Left lung (tissue), 10 donors: ENCODE measurements around the gene MSI1. TPM values are rescaled to one million over a fixed set of nuclear protein-coding genes. Genes with fewer than 3 reads are reported as not detected.

Experiments
- ATAC-seq: fragments of 200-7000 bp; cut with Tn5 transposase; one replicate; pipeline ENCODE4 v1.9.1; 2020; ENCODE audit warnings: moderate library complexity
- DNase-seq, 4 donors: peaks; one replicate each; pipeline ENCODE4 v3.0.0-alpha.2; 2013 to 2020
- H3K27ac ChIP-seq, 2 donors: fragments of 200-600 bp; sonication (generic) in 1 of 2; one replicate each; pipeline versions ENCODE4 v1.5.0 to v1.8.0; 2020 to 2021
- H3K27me3 ChIP-seq, 2 donors: fragments of 200-600 bp; sonication (generic) in 1 of 2; one replicate each; pipeline versions ENCODE4 v1.5.0 to v1.8.0; 2020 to 2021
- H3K36me3 ChIP-seq, 2 donors: fragments of 200-600 bp; sonication (generic) in 1 of 2; one replicate each; pipeline versions ENCODE4 v1.5.0 to v1.8.0; 2020 to 2021
- H3K4me1 ChIP-seq, 2 donors: fragments of 200-600 bp; one replicate each; pipeline ENCODE4 v1.8.0; 2021
- H3K4me3 ChIP-seq, 2 donors: fragments of 200-600 bp; sonication (generic) in 1 of 2; one replicate each; pipeline versions ENCODE4 v1.5.0 to v1.8.0; 2020 to 2021; ENCODE audit warnings: mild to moderate bottlenecking in 1 of 2
- H3K9me3 ChIP-seq, 2 donors: fragments of 200-600 bp; sonication (generic) in 1 of 2; one replicate each; pipeline versions ENCODE4 v1.5.0 to v1.8.0; 2020 to 2021
- intact Hi-C, 2 donors: fragments of 100-400 bp; cut with DNase I; formaldehyde crosslinking; loops; one replicate each; pipeline versions ENCODE4 v1.11.2 to v1.14.2; 2022
- polyA plus RNA-seq, 6 donors: library from polyadenylated mRNA; unstranded; fragments of 120-200 nt; gene quantifications; one replicate each; pipeline ENCODE4 v1.2.1, GENCODE V29; 2013; ENCODE audit not compliant: insufficient read length in 6 of 6
- total RNA-seq, 2 donors: library from RNA; stranded (reverse); fragmentation: NEBNext Ultra II Directional; extraction: Animal tissue kit (Norgen Biotek cat#: 25700); gene quantifications; one replicate each; pipeline ENCODE4 v1.2.1, GENCODE V29; 2021
- TF ChIP-seq, protein P1 (sequence below), 2 donors: fragments of 200-600 bp; sonication (generic) in 1 of 2; IDR thresholded peaks; one replicate each; pipeline versions ENCODE4 v1.5.0 to v1.8.0; 2021; ENCODE audit warnings: antibody characterized with exemption in 2 of 2
- donor health status: DM: no; HTN: yes; CAD: no.
- donor health status: DM: no; HTN: no; CAD: no.

MSI1 gene
- total and polyA plus RNA-seq, 8 donors, result 0.60 to 19.3 (median 16.5) TPM

DNA sequence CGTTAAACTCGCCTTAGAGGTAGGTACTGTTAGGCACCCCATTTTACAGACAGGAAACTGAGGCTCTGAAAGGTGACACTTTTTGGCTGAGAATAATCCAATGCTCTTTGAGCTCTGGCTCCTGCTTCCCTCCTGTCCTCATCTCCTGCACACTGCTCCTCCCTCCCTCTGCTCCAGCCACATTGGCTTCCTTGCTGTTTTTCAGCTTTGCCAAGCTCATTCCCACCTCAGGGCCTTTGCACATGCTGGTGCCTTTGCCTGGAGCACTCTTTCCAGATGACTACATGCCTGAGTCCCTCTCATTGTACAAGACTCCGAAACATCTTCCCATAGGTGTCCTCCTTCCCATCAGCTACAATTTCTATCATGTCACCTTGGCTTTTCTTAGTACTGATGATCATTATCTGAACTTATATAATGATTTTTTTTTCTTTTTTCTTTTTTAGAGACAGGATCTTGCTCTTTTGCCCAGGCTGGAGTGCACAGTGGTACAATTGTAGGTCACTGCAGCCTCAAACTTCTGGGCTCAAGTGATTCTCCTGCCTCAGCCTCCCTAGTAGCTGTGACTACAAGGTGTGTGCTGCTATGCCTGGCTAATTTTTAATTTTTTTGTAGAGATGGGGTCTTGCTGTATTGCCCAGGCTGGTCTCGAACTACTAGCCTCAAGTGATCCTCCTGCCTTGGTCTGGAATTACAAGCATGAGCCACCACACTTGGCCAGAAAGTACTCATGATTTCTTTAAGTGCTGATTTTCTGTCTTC, 15.2 kb downstream of the MSI1 start:
- ATAC-seq (no peak), DNase-seq (no peak)
- Histone ChIP-seq H3K4me3 (no peak overlapping the region), H3K27ac (no peak overlapping the region), H3K4me1 (no peaks in the 10 kb centered on the region), H3K36me3 (no peaks in the 10 kb centered on the region), H3K27me3 (peaks cover 0 to 11% of the 10 kb centered on the region in 2 donors), H3K9me3 (no peaks in the 10 kb centered on the region)
- intact Hi-C loops, result loop anchor here in 1 of 2 donors (10.0 kb wide), 1 partner anchor 81 kb away; the partner anchor contains the start of gene COX6A1
- TF ChIP-seq, protein P1, sequence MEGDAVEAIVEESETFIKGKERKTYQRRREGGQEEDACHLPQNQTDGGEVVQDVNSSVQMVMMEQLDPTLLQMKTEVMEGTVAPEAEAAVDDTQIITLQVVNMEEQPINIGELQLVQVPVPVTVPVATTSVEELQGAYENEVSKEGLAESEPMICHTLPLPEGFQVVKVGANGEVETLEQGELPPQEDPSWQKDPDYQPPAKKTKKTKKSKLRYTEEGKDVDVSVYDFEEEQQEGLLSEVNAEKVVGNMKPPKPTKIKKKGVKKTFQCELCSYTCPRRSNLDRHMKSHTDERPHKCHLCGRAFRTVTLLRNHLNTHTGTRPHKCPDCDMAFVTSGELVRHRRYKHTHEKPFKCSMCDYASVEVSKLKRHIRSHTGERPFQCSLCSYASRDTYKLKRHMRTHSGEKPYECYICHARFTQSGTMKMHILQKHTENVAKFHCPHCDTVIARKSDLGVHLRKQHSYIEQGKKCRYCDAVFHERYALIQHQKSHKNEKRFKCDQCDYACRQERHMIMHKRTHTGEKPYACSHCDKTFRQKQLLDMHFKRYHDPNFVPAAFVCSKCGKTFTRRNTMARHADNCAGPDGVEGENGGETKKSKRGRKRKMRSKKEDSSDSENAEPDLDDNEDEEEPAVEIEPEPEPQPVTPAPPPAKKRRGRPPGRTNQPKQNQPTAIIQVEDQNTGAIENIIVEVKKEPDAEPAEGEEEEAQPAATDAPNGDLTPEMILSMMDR (IDR thresholded peaks at IDR 0.05), result no peak

DNA sequence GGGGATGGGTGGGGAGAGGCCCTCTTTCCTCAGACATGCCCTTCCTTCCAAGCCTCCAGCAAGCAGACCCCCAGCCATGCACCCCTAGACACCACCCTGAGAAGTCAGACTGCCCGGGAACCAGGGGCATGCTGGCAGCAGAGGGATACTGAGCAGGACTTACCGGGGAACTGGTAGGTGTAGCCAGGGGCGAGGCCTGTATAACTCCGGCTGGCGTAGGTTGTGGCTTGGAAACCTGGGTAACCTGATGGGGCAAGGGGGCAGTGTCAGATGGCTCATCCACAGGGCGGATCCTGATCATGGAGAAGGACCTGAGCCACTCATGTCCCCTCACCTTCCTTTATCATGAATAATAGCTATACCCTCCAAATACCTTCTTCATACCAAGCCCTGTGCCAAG, 15.8 kb downstream of the MSI1 start:
- Histone ChIP-seq H3K4me1 (no peaks in the 10 kb centered on the region), H3K4me3 (no peak overlapping the region), H3K36me3 (no peaks in the 10 kb centered on the region), H3K9me3 (no peaks in the 10 kb centered on the region), H3K27ac (no peak overlapping the region), H3K27me3 (peaks cover 0 to 5% of the 10 kb centered on the region in 2 donors)
- TF ChIP-seq, protein P1 (IDR thresholded peaks at IDR 0.05), result no peak
- no peak for DNase-seq
- ATAC-seq, result no peak
- intact Hi-C loops, result loop anchor here in 1 of 2 donors (10.0 kb wide), 1 partner anchor 82 kb away; the partner anchor contains the start of gene COX6A1

DNA sequence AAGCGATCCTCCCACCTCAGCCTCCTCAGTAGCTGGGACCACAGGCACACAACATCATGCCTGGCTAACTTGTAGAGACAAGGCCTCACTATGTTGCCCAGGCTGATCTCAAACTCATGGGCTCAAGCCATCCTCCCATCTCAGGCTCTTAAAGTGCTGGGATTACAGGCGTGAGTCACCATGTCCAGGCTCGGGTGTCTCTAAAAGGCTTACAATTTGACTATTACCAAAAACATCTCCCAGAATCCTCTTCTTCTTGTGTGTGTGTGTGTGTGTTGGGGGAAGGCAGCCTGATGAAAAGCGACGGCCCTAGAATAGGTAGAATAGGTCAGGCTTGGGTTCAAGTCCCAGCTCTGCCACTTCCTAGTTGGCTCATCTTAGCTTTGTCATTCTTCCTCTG, 16.8 kb downstream of the MSI1 start:
- no peaks in the 10 kb centered on the region for H3K36me3 ChIP-seq
- H3K4me1 ChIP-seq, result no peaks in the 10 kb centered on the region
- DNase-seq, result no peak
- ATAC-seq, result no peak
- TF ChIP-seq, protein P1 (IDR thresholded peaks at IDR 0.05), result no peak
- H3K9me3 ChIP-seq, result no peaks in the 10 kb centered on the region
- H3K27ac ChIP-seq, result no peak overlapping the region
- H3K4me3 ChIP-seq, result no peak overlapping the region
- H3K27me3 ChIP-seq, result no peaks in the 10 kb centered on the region
- intact Hi-C loops, result loop anchor here in 1 of 2 donors (10.0 kb wide), 1 partner anchor 83 kb away; the partner anchor contains the start of gene COX6A1

DNA sequence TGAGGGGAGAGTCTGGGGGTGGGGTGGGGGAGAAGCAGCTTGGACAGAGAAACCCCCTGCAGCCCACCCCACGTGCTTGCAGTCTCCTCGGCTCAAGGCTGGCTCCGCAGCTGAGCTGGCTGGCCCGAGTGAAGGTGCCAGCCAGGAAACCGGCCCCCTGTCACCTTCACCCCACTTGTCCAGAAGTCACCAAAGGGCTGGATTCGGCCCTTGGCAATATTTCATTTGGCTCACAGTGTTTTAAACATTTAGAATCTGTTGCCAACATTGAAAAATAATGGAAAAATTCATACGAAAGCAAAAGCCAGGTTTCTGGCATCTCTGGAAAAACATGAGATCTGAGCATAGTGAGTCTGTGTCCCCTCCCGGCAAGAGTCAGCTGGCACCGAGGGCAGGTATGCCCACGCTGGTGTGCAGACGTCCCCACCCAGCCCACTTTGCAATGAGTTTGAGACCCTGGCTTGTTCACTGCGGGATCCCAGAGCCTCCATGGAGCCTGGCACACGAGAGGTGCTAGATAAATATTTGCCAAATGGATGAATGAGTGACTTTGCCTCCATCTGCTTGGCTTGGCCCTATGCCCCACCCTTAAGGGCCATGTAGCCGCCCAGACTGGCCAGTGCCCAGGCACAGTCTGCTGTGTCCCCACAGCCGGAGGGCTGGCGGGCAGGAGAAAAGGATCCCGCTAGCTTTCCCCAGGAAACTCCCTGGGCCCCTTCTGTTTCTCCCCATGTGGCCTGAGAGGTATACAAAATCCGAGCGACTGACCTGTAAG, 18.2 kb downstream of the MSI1 start:
- peak overlapping the region in 1 of 2 donors; percentile 3 for H3K27ac ChIP-seq

More for the DNA sequence above, 18.2 kb downstream of the MSI1 start:
- H3K36me3 ChIP-seq, result no peaks in the 10 kb centered on the region
- DNase-seq, result peak in 2 of 4 donors; percentile 67 to 82
- no peaks in the 10 kb centered on the region for H3K9me3 ChIP-seq
- TF ChIP-seq, protein P1 (IDR thresholded peaks at IDR 0.05), result no peak
- intact Hi-C loops, result loop anchor here in 1 of 2 donors (10.0 kb wide), 1 partner anchor 84 kb away; the partner anchor contains the start of gene COX6A1
- no peaks in the 10 kb centered on the region for H3K27me3 ChIP-seq
- ATAC-seq, result peak; percentile 91
- H3K4me3 ChIP-seq, result no peak overlapping the region
- H3K4me1 ChIP-seq, result no peaks in the 10 kb centered on the region
